8988T (cell line): ENCODE measurements around the gene CD82.
"Not testable (repeated sequence)": the region's sequence is repeated elsewhere in the genome, so short reads cannot be mapped to it uniquely, and the experiment has no call there.

Source experiments
- DNase-seq: peaks from one replicate; pipeline ENCODE4 v3.0.0; 2011

The CD82 gene

DNA sequence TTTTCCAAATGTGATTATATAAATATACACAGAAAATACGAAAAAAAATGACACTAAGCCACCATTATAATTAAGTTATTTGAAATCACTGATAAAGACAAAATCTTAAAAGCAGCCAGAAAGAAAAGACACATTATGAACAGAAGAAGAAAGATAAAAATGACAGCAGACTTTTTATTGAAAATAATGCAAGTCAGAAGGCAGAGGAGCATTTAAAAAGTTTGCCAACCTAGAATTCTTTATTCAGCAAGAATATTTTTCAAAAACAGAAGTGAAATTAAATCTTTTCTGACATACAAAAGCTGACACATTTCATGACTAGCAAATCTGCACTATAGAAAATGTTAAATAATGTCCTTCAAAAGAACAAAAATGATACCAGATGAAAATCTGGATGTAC lies 77.8 kb downstream of the CD82 start:
- no peak for DNase-seq

DNA sequence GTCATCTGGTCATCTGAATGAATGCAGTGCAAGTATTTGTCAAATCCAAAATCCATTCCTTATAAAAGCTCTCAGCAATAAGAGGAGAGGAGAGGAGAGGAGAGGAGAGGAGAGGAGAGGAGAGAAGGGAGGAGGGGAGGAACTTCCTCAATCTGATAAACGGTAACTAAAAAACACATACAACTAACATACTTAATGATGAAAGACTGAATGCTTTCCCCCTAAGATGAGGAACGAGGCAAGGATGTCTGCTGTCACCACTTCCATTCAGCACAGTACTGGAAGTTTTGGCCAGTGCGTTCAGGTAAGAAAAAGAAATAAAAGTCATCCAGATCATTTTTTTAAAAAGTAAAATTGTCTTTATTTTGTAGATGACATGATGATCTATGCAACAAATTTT lies 80.4 kb downstream of the CD82 start:
- no peak for DNase-seq

DNA sequence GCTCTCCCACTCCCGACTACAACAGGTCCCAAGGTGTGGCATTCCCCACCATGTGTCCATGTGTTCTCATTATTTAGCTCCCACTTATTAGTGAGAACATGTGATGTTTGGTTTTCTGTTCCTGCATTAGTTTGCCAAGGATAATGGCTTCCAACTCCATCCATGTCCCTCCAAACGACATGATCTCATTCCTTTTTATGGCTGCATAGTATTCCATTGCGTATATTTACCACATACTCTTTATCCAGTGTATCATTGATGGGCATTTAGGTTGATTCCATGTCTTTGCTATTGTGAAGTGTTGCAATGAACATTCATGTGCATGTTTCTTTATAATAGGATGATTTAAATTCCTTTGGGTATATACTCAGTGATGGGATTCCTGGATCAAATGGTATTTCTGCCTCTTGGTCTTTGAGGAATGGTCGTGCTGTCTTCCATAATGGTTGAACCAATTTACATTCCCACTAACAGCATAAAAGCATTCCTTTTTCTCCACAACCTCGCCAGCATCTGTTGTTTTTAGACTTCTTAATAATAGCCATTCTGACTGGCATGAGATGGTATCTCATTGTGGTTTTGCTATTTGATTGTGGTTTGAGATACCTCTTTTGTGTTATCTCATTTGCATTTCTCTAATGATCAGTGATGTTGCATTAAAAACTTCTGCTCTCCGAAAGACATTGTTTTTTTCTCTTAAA lies 81.9 kb downstream of the CD82 start:
- DNase-seq: not testable (repeated sequence)

DNA sequence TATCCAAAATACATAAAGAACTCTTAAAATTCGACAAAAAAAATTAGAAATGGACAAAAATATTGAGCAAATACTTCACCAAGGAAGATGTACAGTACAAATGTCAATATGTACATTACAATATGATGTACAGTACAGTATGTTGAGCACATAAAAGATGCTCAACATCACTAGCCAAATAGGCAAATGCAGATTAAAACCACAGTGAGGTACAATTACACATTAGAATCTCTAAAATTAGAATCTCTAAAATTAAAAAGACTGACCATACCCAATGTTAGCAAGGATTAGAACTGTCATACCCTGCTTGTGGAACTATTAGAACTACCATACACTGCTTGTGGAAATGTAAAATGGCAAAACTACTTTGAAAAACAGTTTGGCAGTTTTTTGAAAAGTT lies 82.6 kb downstream of the CD82 start:
- DNase-seq: no peak

GRCh38 chr11:44651535-44652155 lies 86.2 kb downstream of the CD82 start:
- no peak for DNase-seq

DNA sequence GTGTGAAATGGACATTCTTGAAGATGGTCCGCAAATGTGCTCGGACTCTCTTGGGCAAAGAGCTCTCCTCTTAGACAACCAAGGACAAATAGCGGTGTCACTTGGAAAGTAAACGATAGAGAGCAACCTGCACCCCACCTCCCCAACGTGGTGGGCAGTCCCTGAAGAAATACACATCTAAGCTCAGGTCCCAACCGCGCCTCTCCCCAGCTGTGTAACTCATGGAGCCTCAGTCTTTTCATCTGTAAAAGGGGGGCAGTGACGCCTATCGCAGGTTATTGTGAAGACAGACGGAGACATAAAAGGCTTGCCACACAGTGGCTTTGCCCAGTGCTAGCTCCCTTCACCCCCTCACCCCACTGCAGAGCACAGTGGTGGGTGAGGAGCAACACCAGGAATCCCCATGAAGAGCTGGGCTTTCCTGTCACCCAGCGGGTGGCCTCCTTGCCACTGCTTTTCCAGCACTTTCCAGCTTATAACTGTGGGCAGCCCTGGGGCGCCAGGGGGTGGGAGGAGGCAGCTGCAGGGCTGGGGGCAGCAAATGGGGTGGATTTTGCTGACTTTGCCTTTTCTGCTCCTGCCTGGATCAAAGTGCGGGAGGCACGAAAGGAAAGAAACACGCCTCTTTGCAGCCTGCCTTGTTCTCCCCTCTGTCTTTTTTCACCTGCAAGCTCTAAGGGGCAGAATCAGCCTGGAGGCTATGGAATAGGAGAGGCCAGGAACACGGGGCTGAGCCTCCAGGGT lies 87.6 kb downstream of the CD82 start:
- DNase-seq: no peak

- DNase-seq: no peak
These were observed 88.6 kb downstream of the CD82 start for GRCh38 chr11:44654057-44654456.

GRCh38 chr11:44654596-44654995 lies 89.1 kb downstream of the CD82 start:
- no peak for DNase-seq

DNA sequence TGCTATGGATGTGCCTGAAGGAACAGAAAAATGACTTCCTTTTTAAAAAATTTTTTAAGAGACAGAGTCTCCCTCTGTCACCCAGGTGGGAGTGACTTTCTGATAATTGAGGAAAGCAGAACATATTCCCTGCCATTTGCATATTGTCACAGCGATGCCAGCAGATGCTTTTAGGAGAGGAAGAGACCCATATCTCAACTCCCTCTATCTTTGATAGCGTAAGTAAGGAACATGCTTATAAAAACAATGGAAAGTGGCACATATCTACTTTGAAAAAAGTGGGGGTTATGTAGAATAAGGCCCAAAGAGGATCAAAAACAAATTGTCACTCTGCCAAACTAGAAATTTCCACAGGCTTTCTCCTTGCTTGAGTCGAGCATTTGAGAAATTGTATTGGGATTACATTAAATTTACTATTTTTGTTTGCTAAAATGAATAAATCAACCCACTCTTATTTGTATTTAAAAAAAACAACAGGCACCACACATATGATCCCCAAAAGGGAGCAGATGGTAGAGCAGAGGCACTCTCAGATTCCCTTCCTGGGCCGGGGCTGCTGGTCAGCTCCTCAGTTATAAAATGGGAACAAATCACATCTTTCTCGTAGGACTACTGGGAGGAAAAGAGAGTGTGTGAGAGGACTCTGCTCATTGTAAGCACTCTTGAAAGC lies 92.5 kb downstream of the CD82 start:
- no peak for DNase-seq

- DNase-seq: peak; percentile 43
These were observed 93.0 kb downstream of the CD82 start for GRCh38 chr11:44658506-44658850.

DNA sequence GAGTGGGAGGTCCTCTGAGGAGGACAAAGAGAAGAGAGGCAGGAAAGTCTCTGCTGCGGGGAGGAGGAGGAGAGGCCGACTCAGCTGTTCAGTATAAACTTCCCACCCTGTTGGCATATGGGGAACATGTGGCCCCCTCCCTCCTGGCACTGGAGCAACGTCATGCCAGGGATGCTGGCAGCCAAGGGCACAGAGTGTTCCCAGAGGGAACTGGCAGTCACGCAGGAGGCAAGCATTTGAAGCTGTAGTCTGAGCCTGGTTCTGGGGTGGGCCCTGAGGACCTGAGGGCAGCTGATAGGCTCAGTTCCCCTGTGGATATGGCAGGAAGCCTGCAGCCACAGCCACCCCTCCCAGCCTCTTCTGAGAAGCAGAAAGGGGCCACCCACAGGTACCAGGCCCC lies 94.2 kb downstream of the CD82 start:
- DNase-seq: no peak

DNA sequence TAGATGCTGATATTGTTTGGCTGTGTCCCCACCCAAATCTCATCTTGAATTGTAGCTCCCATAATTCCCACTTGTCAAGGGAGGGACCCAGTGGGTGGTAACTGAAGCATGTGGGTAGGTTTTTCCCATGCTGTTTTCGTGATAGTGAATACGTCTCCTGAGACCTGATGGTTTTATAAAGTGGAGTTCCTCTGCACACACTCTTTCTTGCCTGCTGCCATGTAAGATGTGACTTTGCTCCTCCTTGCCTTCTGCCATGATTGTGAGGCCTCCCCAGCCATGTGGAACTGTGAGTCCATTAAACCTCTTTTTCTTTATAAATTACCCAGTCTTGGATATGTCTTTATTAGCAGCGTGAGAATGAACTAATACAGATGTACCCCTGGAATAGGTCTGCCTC lies 95.1 kb downstream of the CD82 start:
- not testable (repeated sequence) for DNase-seq

DNA sequence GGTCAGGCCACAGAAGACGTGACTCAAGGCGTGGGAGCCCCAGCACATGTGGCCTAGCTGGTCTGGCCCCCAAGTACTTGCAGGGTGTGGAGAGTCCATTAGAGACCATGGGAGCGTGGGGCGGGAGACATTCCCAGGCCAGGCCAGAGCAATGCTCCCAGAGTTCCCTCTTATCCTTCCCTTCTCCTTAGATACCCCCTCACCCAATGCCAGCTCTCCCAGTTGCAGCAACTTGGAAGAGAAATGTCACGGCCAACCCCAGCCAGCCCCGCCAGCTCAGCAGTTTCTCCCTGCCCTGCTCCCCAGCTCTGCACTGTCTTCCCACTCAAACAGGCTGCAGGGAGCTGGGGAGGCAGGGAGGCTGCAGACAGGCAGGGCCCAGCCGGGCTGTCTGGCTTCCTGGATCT lies 95.9 kb downstream of the CD82 start:
- DNase-seq: no peak
